GM18526 (cell line): ENCODE data around the gene PORCN.

Experiments
- POLR2A ChIP-seq: IDR thresholded peaks from 3 replicates; pipeline ENCODE4 v1.6.1; 2011; ENCODE audit not compliant: insufficient read length; ENCODE audit errors: extremely low read depth

The PORCN gene

DNA sequence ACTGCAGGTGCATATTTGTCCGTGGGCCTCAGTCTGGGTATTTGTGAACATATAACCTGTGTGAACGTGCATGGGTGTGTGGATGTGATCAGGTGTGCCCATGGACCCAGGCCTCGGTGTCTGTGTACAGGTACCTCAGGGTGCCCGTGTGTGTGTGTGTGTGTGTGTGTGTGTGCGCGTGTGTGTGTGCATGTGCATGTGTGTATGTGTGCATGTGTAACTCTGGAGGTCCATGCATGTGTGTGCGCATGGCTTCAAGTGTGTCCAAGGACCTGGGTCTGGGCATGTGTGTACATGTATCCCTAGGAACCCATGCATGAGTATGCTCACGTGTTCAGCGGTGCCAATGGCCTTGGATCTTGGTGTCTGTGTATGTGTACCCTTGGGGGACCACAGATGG is 17.0 kb upstream of the PORCN start:
- no peak for TF ChIP-seq POLR2A

- no peak for TF ChIP-seq POLR2A
Observed at GRCh38 chrX:48492293-48492910, 16.4 kb upstream of the PORCN start.

- TF ChIP-seq POLR2A = no peak
Observed at GRCh38 chrX:48493890-48494364, 14.9 kb upstream of the PORCN start.

DNA sequence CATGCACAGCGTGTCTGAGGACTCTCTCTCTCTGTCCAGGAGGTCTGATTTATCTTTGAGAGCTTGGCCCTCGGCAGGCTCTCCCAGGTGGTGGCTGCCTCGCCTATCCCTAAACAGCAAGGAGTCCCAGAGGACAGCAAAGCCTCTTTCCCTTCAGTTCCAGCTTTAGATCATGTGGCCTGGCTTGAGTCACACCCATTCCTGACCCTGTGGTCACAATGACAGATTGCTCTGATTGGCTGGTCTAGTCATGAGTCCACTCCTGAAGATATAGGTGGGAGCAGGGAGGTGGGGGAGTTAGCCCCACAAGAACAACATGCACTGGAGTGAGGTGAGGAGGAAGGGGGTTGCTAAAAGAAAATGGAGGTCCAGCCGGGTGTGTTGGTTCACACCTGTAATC is 12.1 kb upstream of the PORCN start:
- no peak for TF ChIP-seq POLR2A

DNA sequence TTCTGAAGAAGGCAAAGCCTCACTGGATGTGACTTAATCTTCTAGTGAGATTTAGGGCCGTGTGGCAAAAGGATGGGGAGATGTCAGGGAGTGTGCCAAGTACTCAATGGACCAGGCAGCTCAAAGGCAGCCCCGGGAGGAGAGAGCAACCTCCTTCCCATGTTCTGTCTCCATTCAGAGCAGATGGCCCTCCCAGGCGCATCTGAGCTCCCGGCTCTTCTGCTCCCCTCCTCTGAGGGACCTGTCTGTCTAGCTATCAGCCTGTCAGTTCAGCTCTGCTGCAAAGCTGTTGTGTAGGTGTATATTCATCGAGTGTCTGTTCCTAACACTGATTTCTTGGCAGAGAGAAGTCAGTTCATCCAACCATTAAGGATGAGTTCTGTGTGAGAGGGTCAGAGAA is 10.9 kb upstream of the PORCN start:
- no peak for TF ChIP-seq POLR2A

DNA sequence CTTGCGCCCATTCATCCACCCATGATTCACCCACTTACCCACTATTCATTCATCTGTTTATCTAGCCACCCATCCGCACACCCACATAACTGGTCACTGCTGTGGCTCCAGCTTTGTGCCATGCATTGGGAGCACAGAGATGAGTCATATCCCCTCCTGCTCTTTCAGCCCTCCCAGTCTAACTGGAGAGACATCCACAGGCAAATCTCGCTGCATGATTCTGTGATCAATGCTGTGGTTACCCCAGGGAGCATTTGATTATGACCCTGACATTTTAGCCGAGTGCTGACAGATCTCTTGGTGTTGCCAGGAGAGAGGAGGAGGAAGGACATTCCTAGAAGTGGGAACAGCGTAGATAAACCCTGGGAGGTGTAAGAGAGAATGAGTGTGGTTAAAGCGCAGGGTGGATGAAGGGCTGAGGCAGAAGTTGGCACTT is 10.4 kb upstream of the PORCN start:
- TF ChIP-seq POLR2A = no peak

DNA sequence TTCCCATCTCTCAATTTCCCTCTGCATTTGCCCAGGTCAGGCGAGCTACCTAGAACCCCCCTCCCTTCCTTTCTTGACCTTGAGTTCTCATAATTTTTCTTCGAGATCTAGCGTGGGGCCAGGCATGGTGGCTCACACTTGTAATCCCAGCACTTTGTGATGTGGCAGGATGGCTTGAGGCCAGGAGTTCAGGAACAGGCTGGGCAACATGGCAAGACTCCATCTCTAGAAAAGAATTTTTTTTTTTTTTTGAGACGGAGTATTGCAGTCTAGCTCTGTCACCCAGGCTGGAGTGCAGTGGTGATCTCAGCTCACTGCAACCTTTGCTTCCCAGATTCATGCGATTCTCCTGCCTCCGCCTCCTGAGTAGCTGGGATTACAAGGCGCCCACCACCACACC is 4.5 kb upstream of the PORCN start:
- no peak for TF ChIP-seq POLR2A

- no peak for TF ChIP-seq POLR2A
Observed at GRCh38 chrX:48505481-48505880, 3.3 kb upstream of the PORCN start.

GRCh38 chrX:48507246-48507645 is 1.5 kb upstream of the PORCN start:
- no peak for TF ChIP-seq POLR2A

GRCh38 chrX:48509245-48509590 is 426 bp downstream of the PORCN start:
- TF ChIP-seq POLR2A = no peak

- TF ChIP-seq POLR2A = no peak
Observed at GRCh38 chrX:48509619-48510018, 827 bp downstream of the PORCN start.

GRCh38 chrX:48511560-48511959 is 2.8 kb downstream of the PORCN start:
- no peak for TF ChIP-seq POLR2A

DNA sequence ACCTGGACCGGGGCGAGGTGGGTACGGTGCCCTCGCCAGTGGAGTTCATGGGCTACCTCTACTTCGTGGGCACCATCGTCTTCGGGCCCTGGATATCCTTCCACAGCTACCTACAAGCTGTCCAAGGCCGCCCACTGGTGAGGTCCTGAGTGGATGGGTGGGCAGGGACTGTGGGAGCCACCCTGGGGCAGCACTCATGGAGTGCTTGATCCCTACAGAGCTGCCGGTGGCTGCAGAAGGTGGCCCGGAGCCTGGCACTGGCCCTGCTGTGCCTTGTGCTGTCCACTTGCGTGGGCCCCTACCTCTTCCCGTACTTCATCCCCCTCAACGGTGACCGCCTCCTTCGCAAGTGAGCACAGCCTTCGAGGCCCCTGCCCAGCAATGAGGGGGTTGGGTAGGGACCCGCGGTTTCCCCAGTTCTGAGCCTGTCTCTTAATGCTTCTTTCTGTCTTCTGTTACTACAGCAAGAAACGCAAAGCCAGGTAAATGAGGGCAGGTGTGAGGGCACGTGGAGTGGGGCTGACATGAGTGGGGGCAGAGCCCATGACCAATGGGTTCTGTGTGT is 3.7 kb downstream of the PORCN start:
- no peak for TF ChIP-seq POLR2A

DNA sequence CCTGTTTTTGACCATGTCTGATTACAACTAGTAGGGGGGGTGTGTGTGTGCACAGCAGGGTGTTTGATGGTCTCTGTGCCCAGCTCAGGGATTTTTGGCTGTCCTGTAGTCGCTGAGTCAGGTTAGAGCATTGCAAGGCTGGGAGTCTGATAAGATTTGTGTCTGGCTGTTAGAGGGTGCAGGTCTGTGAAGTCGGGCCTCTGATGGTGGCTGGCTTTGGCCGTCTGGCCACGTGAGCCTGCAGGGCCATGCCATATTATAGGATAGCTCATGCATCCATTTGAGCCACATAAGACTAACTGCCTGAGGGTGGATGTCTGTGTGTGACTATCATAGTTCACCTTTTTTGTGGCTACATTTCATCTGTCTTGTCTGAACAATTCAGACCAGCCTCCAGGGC is 4.9 kb downstream of the PORCN start:
- no peak for TF ChIP-seq POLR2A

DNA sequence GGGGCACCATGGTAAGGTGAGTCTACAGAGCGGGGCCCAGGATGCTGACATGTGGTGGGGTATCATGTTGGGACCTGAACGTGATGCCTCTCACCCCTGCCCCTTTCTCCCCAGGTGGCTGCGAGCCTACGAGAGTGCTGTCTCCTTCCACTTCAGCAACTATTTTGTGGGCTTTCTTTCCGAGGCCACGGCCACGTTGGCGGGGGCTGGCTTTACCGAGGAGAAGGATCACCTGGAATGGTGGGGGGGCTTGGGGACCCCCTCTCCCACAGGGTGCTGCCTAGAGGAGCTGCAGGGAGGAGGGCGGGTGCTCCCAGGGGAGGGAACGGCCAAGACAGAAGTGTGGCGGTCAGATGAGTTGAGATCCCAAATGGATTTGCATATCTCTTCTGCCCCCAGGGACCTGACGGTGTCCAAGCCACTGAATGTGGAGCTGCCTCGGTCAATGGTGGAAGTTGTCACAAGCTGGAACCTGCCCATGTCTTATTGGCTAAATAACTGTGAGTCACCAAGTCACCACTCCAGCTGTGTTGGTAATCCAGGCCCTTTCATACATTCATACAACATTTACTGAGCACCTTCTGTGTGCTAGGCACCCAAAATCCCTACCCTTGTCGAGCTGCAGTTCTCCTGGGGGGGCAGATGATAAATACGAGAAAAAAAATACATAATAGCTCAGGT is 5.5 kb downstream of the PORCN start:
- TF ChIP-seq POLR2A = no peak

DNA sequence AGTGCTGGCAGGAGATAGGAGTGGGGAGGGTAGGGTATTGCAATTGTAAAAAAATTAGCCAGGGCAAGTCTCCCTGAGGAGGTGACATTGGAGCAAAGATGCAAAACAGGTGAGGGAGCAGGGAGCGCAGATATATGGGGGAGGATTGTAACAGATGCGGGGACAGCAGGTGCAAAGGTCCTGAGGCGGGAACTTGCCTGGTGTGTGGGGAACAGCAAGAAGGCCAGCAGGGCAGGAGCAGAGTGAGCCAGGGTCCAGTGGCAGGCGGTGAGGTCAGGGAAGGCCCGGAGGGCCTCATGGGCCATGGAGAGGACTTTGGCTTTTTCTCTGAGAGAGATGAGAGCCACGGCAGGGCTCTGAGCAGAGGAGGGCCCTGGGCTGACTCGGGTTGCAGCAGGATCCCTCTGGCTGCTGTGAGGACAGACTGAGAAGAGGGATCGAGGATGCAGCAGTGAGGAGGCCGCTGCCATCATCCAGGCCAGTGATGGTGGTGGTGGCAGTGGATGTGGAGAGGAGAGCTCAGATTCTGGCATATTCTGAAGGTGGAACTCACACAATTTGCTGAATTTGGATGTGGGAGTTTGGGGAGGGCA is 6.2 kb downstream of the PORCN start:
- TF ChIP-seq POLR2A = no peak

GRCh38 chrX:48515842-48516241 is 7.0 kb downstream of the PORCN start:
- no peak for TF ChIP-seq POLR2A

DNA sequence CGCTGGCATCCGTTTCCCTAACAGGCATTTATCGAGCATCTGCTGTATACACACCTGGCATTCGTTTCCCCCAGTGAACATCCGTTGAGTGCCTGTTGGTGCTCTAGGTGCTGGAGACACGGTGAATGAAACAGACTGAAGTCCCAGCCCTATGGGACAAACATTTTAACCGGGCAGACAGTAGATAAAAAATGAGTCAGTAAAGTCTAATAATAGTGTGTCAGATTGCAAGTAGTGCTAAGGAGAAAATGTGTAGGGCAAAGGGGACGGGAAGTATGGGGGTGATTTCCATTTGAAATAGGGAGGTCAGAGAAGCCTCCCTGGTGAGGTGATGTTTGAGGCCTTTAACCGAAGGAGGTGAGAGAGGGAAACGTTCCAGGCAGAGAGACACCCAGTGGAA is 7.5 kb downstream of the PORCN start:
- TF ChIP-seq POLR2A = no peak
